Neuronal stem cell (in vitro differentiated cells): ENCODE results near the gene GPR89A.
"Not testable (repeated sequence)": the region's sequence is repeated elsewhere in the genome, so short reads cannot be mapped to it uniquely, and the experiment has no call there.

Experiments
- DNase-seq: peaks from one replicate; pipeline ENCODE4 v3.0.0-alpha.2; 2013; ENCODE audit warnings: low spot score
- H2AFZ ChIP-seq: one replicate; pipeline ENCODE4 v1.6.1; 2013; ENCODE audit warnings: mild to moderate bottlenecking, low read length, inconsistent platforms
- H2AK5ac ChIP-seq: 2 replicates; pipeline ENCODE4 v1.6.1; 2013; ENCODE audit warnings: low read depth, mild to moderate bottlenecking, inconsistent platforms, low read length, moderate library complexity, mixed read lengths
- H2BK120ac ChIP-seq: 2 replicates; pipeline ENCODE4 v1.6.1; 2013; ENCODE audit warnings: low read depth, mild to moderate bottlenecking, inconsistent platforms, low read length, moderate library complexity, mixed read lengths
- H2BK12ac ChIP-seq: one replicate; pipeline ENCODE4 v1.6.1; 2013; ENCODE audit warnings: low read length, inconsistent platforms
- H2BK15ac ChIP-seq: 2 replicates; pipeline ENCODE4 v1.6.1; 2013; ENCODE audit warnings: mild to moderate bottlenecking, low read length, inconsistent platforms, mixed read lengths
- H2BK5ac ChIP-seq: one replicate; pipeline ENCODE4 v1.6.1; 2013; ENCODE audit warnings: inconsistent platforms, mild to moderate bottlenecking, low read length, moderate library complexity
- H3K14ac ChIP-seq: one replicate; pipeline ENCODE4 v1.6.1; 2013; ENCODE audit warnings: low read length, inconsistent platforms
- H3K18ac ChIP-seq: 2 replicates; pipeline ENCODE4 v1.6.1; 2013; ENCODE audit warnings: low read length, inconsistent platforms
- H3K23ac ChIP-seq: 2 replicates; pipeline ENCODE4 v1.6.1; 2013; ENCODE audit warnings: low read depth, mild to moderate bottlenecking, mixed read lengths, low read length, inconsistent platforms; ENCODE audit not compliant: poor library complexity
- H3K27ac ChIP-seq: replicated peaks from 3 replicates; pipeline ENCODE4 v1.5.1; 2013; ENCODE audit warnings: low read length, inconsistent platforms
- H3K27me3 ChIP-seq, 3 experiments: 2 replicates each; pipeline ENCODE4 v1.6.1; 2013; ENCODE audit warnings: low read length in 3 of 3, mild to moderate bottlenecking in 2 of 3, inconsistent platforms in 1 of 3, low read depth in 1 of 3, mixed read lengths in 1 of 3, moderate library complexity in 1 of 3; ENCODE audit not compliant: control insufficient read depth in 3 of 3, insufficient read depth in 3 of 3
- H3K36me3 ChIP-seq, 2 donors: replicated peaks in 1 of 2; 2 replicates each; pipeline ENCODE4 v1.6.1; 2013; ENCODE audit warnings: low read length in 2 of 2; ENCODE audit not compliant: control insufficient read depth in 2 of 2, insufficient read depth in 2 of 2
- H3K4ac ChIP-seq: 2 replicates; pipeline ENCODE4 v1.6.1; 2013; ENCODE audit warnings: inconsistent platforms, mild to moderate bottlenecking, low read length, moderate library complexity
- H3K4me1 ChIP-seq, 2 donors: 1 replicate in 1 of 2; 2 replicates in 1 of 2; pipeline ENCODE4 v1.6.1; 2013; ENCODE audit warnings: low read length in 2 of 2, low read depth in 1 of 2; ENCODE audit not compliant: control insufficient read depth in 2 of 2, insufficient read depth in 1 of 2
- H3K4me2 ChIP-seq: one replicate; pipeline ENCODE4 v1.6.1; 2013; ENCODE audit warnings: mild to moderate bottlenecking, low read length, inconsistent platforms; ENCODE audit not compliant: insufficient read depth, poor library complexity, severe bottlenecking
- H3K4me3 ChIP-seq, 2 donors: 2 replicates each; pipeline ENCODE4 v1.5.1; 2013; ENCODE audit warnings: low read length in 2 of 2, mild to moderate bottlenecking in 2 of 2, inconsistent platforms in 1 of 2, moderate library complexity in 1 of 2
- H3K79me1 ChIP-seq: one replicate; pipeline ENCODE4 v1.6.1; 2013; ENCODE audit warnings: low read depth, mild to moderate bottlenecking, inconsistent platforms, low read length, moderate library complexity
- H3K9ac ChIP-seq: one replicate; pipeline ENCODE4 v1.6.1; 2013; ENCODE audit warnings: mild to moderate bottlenecking, low read depth, low read length, inconsistent platforms; ENCODE audit not compliant: poor library complexity
- H3K9me3 ChIP-seq, 2 donors: replicated peaks in 1 of 2; 2 replicates each; pipeline versions ENCODE3 to v1.6.1; 2013; ENCODE audit warnings: low read length in 2 of 2, mild to moderate bottlenecking in 2 of 2, inconsistent platforms in 1 of 2, low read depth in 1 of 2, mixed read lengths in 1 of 2, moderate library complexity in 1 of 2; ENCODE audit not compliant: control insufficient read depth in 2 of 2, insufficient read depth in 1 of 2
- H4K8ac ChIP-seq: one replicate; pipeline ENCODE4 v1.6.1; 2013; ENCODE audit warnings: low read depth, mild to moderate bottlenecking, inconsistent platforms, low read length, moderate library complexity
- H4K91ac ChIP-seq: one replicate; pipeline ENCODE4 v1.6.1; 2013; ENCODE audit warnings: low read length, low read depth, mild to moderate bottlenecking, inconsistent platforms; ENCODE audit not compliant: poor library complexity
- WGBS, 2 donors: extraction: QIAGEN DNeasy Blood & Tissue Kit; methylation state at CpG; one replicate each; pipeline ENCODE4 v1.1.7; 2013; ENCODE audit warnings: missing lambda C conversion rate in 2 of 2, mixed read lengths in 1 of 2; ENCODE audit not compliant: insufficient read length in 2 of 2, insufficient replicate concordance in 1 of 2; ENCODE audit errors: extremely low coverage in 2 of 2; 5-methylcytosine and 5-hydroxymethylcytosine counted together

GPR89A gene

DNA sequence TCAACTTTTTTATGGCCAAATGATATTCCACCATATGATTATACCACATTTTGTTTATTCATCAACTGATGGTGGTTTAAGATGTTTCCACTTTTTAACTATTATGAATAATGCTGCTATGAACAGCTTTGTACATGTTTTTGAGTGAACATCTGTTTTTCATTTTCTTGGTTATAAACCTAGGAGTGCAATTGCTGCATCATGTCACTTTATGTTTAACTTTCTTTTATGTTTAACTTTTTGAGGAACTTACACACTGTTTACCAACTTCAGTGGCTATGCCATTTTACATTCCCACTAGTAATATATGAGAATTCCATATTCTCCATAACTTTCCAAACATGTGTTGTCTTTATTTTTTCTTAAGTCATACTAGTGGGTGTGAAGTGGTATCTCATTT lies 12.4 kb upstream of the GPR89A start:
- not testable (repeated sequence) for H3K36me3 ChIP-seq, H3K23ac ChIP-seq, H2BK120ac ChIP-seq, H3K4ac ChIP-seq, H3K4me3 ChIP-seq, H2AK5ac ChIP-seq, H3K14ac ChIP-seq, H2BK15ac ChIP-seq, H3K79me1 ChIP-seq, H3K9ac ChIP-seq, H2BK5ac ChIP-seq, H2AFZ ChIP-seq, DNase-seq, H3K27ac ChIP-seq, H3K9me3 ChIP-seq, H3K27me3 ChIP-seq, H4K8ac ChIP-seq, H3K18ac ChIP-seq, H3K4me2 ChIP-seq, H2BK12ac ChIP-seq, H3K4me1 ChIP-seq, H4K91ac ChIP-seq

DNA sequence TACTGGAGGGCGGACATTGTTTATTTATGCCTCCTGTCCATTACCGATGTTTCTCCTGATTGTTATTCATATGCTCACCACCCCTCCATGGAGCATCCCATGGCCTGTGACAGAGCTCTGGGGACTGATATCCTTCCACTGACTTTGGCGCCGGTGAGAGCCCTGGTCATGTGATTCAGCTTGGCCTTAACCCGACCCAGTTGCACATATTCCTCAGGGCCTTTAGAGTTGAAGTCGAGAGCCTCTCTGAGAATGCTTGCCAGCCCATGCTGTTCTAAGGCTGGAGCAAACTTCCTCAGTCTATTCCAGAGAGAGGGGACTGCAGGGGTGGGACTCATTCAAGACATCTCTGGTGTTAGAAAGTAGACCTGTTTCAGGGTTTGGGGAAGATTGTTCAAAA lies 11.6 kb upstream of the GPR89A start:
- H2BK5ac ChIP-seq, H3K36me3 ChIP-seq, H3K23ac ChIP-seq, DNase-seq, H3K9me3 ChIP-seq, H3K27ac ChIP-seq, H3K4me3 ChIP-seq, H2AK5ac ChIP-seq, H3K14ac ChIP-seq, H4K91ac ChIP-seq, H4K8ac ChIP-seq, H3K4me1 ChIP-seq, H3K4ac ChIP-seq, H2BK12ac ChIP-seq, H3K18ac ChIP-seq, H3K9ac ChIP-seq, H3K79me1 ChIP-seq, H2AFZ ChIP-seq, H2BK120ac ChIP-seq, H2BK15ac ChIP-seq, H3K27me3 ChIP-seq, H3K4me2 ChIP-seq: not testable (repeated sequence)
- WGBS, 2 donors: no CpG with 5 or more reads among the region's 6 CpGs

DNA sequence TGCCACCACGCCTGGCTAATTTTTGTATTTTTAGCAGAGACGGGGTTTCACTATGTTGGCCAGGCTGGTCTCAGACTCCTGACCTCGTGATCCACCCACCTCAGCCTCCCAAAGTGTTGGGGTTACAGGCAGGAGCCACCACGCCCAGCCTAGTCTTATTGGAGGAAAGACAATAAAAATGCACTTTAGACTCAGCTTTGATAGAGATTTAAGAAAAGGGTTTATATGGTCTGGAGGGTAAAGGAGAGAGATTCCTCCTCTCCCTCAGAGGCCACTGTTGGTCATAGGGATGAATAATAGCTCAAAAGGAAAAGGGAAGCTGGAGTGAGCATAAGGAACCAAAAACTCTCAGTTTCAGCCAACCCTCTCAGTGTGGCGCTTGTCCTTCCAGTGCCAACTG lies 8.4 kb upstream of the GPR89A start:
- H3K4ac ChIP-seq, H2BK120ac ChIP-seq, H2AK5ac ChIP-seq, H3K9ac ChIP-seq, H3K18ac ChIP-seq, H4K8ac ChIP-seq, H3K4me2 ChIP-seq, H3K4me1 ChIP-seq, H2BK5ac ChIP-seq, H3K4me3 ChIP-seq, H2BK15ac ChIP-seq, H3K27me3 ChIP-seq, DNase-seq, H3K14ac ChIP-seq, H2BK12ac ChIP-seq, H2AFZ ChIP-seq, H3K79me1 ChIP-seq, H3K36me3 ChIP-seq, H3K23ac ChIP-seq, H3K9me3 ChIP-seq, H4K91ac ChIP-seq, H3K27ac ChIP-seq: not testable (repeated sequence)
- no CpG with 5 or more reads among the region's 5 CpGs for WGBS, 2 donors

DNA sequence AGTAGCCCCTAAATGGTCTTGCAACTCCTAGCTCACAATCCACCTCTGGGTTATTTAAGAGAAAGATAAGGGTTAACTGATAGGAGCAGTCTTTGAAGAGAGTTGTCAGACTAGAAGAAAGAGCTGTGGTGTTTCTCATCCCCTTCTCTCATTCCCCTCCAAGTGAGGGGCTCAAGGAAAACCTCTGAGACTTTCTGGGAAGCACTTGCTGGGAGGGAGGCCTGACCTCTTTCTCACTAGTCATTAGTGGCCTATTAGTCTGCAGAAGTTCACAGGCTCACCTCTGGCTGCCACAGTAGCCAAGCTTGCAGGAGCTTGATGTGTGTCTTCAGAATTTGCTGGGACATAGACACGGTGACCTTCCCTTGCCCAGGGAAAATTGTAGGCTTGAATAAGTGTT lies 6.2 kb upstream of the GPR89A start:
- H3K4ac ChIP-seq: no peak overlapping the region
- no peaks in the 10 kb centered on the region for H3K4me1 ChIP-seq
- H3K18ac ChIP-seq: no peak overlapping the region
- H2AK5ac ChIP-seq: no peak overlapping the region
- no peak overlapping the region for H4K8ac ChIP-seq
- H2AFZ ChIP-seq: no peak overlapping the region
- no peak overlapping the region for H4K91ac ChIP-seq
- H2BK15ac ChIP-seq: no peak overlapping the region
- no peak overlapping the region for H2BK5ac ChIP-seq
- no peak overlapping the region for H3K9ac ChIP-seq
- no peak overlapping the region for H3K27ac ChIP-seq
- H3K4me2 ChIP-seq: no peak overlapping the region
- H3K27me3 ChIP-seq: no peaks in the 10 kb centered on the region
- H3K36me3 ChIP-seq: no peaks in the 10 kb centered on the region
- no peak overlapping the region for H2BK120ac ChIP-seq
- DNase-seq: no peak
- H3K9me3 ChIP-seq: no peaks in the 10 kb centered on the region
- no peak overlapping the region for H3K14ac ChIP-seq
- H3K23ac ChIP-seq: no peak overlapping the region
- H3K4me3 ChIP-seq: no peak overlapping the region
- WGBS, 2 donors: no CpG with 5 or more reads among the region's 1 CpG
- no peaks in the 10 kb centered on the region for H3K79me1 ChIP-seq
- no peak overlapping the region for H2BK12ac ChIP-seq
